Uterus (tissue), 4 donors: ENCODE results near the gene COL5A1. TPM values are rescaled to one million over a fixed set of nuclear protein-coding genes. Genes with fewer than 3 reads are reported as not detected.

Experiments used
- DNase-seq, 2 donors: peaks; one replicate each; pipeline ENCODE4 v3.0.0-alpha.2; 2019 to 2020
- H3K27ac ChIP-seq, 2 donors: fragments of 200-600 bp; sonication (generic); 1 replicate in 1 of 2; 2 replicates in 1 of 2; pipeline ENCODE4 v1.5.1; 2016 to 2018
- H3K27me3 ChIP-seq, 2 donors: fragments of 200-600 bp; sonication (generic); one replicate each; pipeline ENCODE4 v1.5.1; 2018 to 2019; ENCODE audit warnings: control low read depth in 1 of 2
- H3K36me3 ChIP-seq, 2 donors: fragments of 200-600 bp; sonication (generic); one replicate each; pipeline ENCODE4 v1.5.1; 2019; ENCODE audit warnings: control low read depth in 1 of 2
- H3K4me1 ChIP-seq, 2 donors: fragments of 200-600 bp; sonication (generic); one replicate each; pipeline ENCODE4 v1.5.1; 2018 to 2019; ENCODE audit warnings: control low read depth in 1 of 2
- H3K4me3 ChIP-seq, 2 donors: fragments of 200-600 bp; sonication (generic); 1 replicate in 1 of 2; 2 replicates in 1 of 2; pipeline ENCODE4 v1.5.1; 2018 to 2019; ENCODE audit warnings: mild to moderate bottlenecking in 1 of 2
- H3K9me3 ChIP-seq, 2 donors: fragments of 200-600 bp; sonication (generic); one replicate each; pipeline ENCODE4 v1.5.1; 2019; ENCODE audit warnings: control low read depth in 1 of 2
- POLR2A ChIP-seq, 2 donors: fragments of 450-650 bp; IDR thresholded peaks; one replicate each; pipeline ENCODE4 v1.6.1; 2016; ENCODE audit warnings: antibody characterized with exemption in 2 of 2, mild to moderate bottlenecking in 1 of 2, moderate library complexity in 1 of 2
- intact Hi-C: fragments of 100-400 bp; cut with DNase I; formaldehyde crosslinking; loops from one replicate; pipeline ENCODE4 v1.15.1; 2023; ENCODE audit warnings: low total_unique reads
- total RNA-seq, 4 donors: library from RNA; depleted of rRNA in 3 of 4; stranded (reverse); fragments of >200 nt in 3 of 4; gene quantifications; one replicate each; pipeline versions ENCODE4 v1.1.0 to v1.2.4, GENCODE V29; 2014 to 2023
- TF ChIP-seq, protein P1 (sequence below), 4 experiments: fragments of 200-600 bp in 2 of 4; fragments of 450-650 bp in 2 of 4; sonication (generic) in 2 of 4; IDR thresholded peaks; one replicate each; pipeline ENCODE4 v1.5.1; 2016 to 2019; ENCODE audit warnings: antibody characterized with exemption in 4 of 4, mild to moderate bottlenecking in 2 of 4, moderate library complexity in 1 of 4
- donor health status: DM: yes; HTN: yes; CAD: no.

The COL5A1 gene
- total RNA-seq, 4 donors from 2014 or later, result 21.2 to 604 (median 129) TPM

GRCh38 chr9:134755221-134755907 lies 113.8 kb downstream of the COL5A1 start:
- no peak for TF ChIP-seq POLR2A (IDR thresholded peaks at IDR 0.05)
- TF ChIP-seq, protein P1, sequence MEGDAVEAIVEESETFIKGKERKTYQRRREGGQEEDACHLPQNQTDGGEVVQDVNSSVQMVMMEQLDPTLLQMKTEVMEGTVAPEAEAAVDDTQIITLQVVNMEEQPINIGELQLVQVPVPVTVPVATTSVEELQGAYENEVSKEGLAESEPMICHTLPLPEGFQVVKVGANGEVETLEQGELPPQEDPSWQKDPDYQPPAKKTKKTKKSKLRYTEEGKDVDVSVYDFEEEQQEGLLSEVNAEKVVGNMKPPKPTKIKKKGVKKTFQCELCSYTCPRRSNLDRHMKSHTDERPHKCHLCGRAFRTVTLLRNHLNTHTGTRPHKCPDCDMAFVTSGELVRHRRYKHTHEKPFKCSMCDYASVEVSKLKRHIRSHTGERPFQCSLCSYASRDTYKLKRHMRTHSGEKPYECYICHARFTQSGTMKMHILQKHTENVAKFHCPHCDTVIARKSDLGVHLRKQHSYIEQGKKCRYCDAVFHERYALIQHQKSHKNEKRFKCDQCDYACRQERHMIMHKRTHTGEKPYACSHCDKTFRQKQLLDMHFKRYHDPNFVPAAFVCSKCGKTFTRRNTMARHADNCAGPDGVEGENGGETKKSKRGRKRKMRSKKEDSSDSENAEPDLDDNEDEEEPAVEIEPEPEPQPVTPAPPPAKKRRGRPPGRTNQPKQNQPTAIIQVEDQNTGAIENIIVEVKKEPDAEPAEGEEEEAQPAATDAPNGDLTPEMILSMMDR (IDR thresholded peaks at IDR 0.05), result no peak
- Histone ChIP-seq H3K9me3 (no peaks in the 10 kb centered on the region), H3K27ac (no peak overlapping the region), H3K36me3 (no peaks in the 10 kb centered on the region), H3K4me1 (no peaks in the 10 kb centered on the region), H3K4me3 (no peak overlapping the region), H3K27me3 (no peaks in the 10 kb centered on the region)
- no peak for DNase-seq
- intact Hi-C loops, result no loop called here

DNA sequence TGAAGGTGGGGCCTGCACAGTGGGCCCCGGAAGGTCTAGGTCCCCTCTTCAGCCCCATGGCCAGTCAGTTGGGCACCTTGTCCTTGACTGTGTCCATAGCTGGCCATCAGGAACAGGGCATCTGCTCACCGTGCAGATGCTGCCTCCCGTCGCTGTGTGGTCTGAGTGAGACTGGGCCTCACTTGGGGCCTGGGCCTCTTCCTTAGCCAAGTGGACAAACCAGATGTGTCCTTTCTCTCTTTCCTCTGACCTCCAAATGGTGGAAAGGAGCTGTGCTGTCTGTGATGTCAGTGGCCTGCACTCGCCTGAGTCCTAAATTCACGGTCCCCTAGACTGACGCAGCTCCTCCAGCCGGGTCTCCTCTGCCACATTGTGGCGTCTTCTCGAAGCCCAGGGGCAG lies 114.5 kb downstream of the COL5A1 start:
- TF ChIP-seq, protein P1 (IDR thresholded peaks at IDR 0.05), result no peak
- TF ChIP-seq POLR2A (IDR thresholded peaks at IDR 0.05), result no peak
- H3K36me3 ChIP-seq, result no peaks in the 10 kb centered on the region
- no peaks in the 10 kb centered on the region for H3K27me3 ChIP-seq
- no peak for DNase-seq
- H3K9me3 ChIP-seq, result no peaks in the 10 kb centered on the region
- H3K4me1 ChIP-seq, result no peaks in the 10 kb centered on the region
- no peak overlapping the region for H3K4me3 ChIP-seq
- intact Hi-C loops, result no loop called here
- no peak overlapping the region for H3K27ac ChIP-seq

GRCh38 chr9:134757216-134757975 lies 115.8 kb downstream of the COL5A1 start:
- intact Hi-C loops, result no loop called here
- Histone ChIP-seq H3K27me3 (no peaks in the 10 kb centered on the region), H3K36me3 (no peaks in the 10 kb centered on the region), H3K27ac (no peak overlapping the region), H3K4me3 (no peak overlapping the region), H3K4me1 (no peaks in the 10 kb centered on the region), H3K9me3 (no peaks in the 10 kb centered on the region)
- no peak for TF ChIP-seq POLR2A (IDR thresholded peaks at IDR 0.05)
- TF ChIP-seq, protein P1 (IDR thresholded peaks at IDR 0.05), result no peak
- no peak for DNase-seq

- TF ChIP-seq, protein P1 (IDR thresholded peaks at IDR 0.05), result no peak
- TF ChIP-seq POLR2A (IDR thresholded peaks at IDR 0.05), result no peak
- H3K27me3 ChIP-seq, result no peaks in the 10 kb centered on the region
- intact Hi-C loops, result no loop called here
- no peak for DNase-seq
- no peak overlapping the region for H3K27ac ChIP-seq
- H3K9me3 ChIP-seq, result no peaks in the 10 kb centered on the region
- no peaks in the 10 kb centered on the region for H3K4me1 ChIP-seq
- H3K36me3 ChIP-seq, result no peaks in the 10 kb centered on the region
- H3K4me3 ChIP-seq, result no peak overlapping the region
Measured at GRCh38 chr9:134758949-134759607, 117.5 kb downstream of the COL5A1 start.

DNA sequence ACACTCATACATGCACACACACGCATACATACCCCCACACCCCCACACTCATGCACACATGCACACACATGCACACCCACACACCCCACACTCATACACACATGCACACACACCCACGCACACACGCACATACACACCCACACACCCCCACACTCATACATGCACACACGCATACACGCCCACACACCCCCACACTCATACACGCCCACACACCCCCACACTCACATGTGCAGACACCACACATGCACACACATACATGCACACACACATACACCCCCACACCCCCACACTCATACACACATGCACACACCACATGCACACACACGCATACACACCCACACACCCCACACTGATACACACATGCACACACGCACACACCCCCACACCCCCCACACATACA lies 118.3 kb downstream of the COL5A1 start:
- Histone ChIP-seq H3K4me1 (no peaks in the 10 kb centered on the region), H3K36me3 (no peaks in the 10 kb centered on the region), H3K4me3 (no peak overlapping the region), H3K27me3 (no peaks in the 10 kb centered on the region), H3K9me3 (no peaks in the 10 kb centered on the region), H3K27ac (no peak overlapping the region)
- intact Hi-C loops, result no loop called here
- no peak for DNase-seq
- TF ChIP-seq, protein P1 (IDR thresholded peaks at IDR 0.05), result no peak
- TF ChIP-seq POLR2A (IDR thresholded peaks at IDR 0.05), result no peak
